ENCODE data around the gene ADCK1.

DNA sequence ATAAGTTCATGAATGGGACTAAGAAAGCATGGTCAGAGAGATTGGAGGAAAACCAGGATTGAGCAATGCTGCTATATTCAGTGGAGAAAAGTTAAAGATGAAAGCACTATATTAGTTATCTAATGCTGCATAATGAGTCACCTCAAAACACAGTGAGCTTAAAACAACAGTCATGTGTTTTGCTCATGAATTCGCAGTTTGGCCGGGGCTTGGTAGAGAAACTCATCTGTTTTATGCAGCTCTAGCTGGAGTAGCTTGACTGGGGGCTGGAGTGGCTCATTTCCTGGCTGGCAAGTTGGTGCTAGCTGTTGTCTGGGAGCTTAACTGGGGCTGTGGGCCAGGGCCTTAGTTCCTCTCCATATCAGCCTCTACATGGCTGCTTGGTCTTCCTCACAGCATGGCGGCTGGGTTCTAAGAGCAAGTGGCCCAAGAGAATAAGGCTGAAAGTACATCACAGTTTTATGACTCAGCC, 90.1 kb downstream of the ADCK1 start:
- TF ChIP-seq, protein P1, sequence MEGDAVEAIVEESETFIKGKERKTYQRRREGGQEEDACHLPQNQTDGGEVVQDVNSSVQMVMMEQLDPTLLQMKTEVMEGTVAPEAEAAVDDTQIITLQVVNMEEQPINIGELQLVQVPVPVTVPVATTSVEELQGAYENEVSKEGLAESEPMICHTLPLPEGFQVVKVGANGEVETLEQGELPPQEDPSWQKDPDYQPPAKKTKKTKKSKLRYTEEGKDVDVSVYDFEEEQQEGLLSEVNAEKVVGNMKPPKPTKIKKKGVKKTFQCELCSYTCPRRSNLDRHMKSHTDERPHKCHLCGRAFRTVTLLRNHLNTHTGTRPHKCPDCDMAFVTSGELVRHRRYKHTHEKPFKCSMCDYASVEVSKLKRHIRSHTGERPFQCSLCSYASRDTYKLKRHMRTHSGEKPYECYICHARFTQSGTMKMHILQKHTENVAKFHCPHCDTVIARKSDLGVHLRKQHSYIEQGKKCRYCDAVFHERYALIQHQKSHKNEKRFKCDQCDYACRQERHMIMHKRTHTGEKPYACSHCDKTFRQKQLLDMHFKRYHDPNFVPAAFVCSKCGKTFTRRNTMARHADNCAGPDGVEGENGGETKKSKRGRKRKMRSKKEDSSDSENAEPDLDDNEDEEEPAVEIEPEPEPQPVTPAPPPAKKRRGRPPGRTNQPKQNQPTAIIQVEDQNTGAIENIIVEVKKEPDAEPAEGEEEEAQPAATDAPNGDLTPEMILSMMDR (IDR thresholded peaks at IDR 0.05) = no peak
- TF ChIP-seq POLR2AphosphoS5 (IDR thresholded peaks at IDR 0.05) = no peak
- no peak for TF ChIP-seq POLR2A (IDR thresholded peaks at IDR 0.05)
- TF ChIP-seq EP300 (IDR thresholded peaks at IDR 0.05) = no peak

Data from suprapubic skin (tissue), 4 donors.